SK-N-SH treated with all-trans-retinoic acid at 6 μM for 48 hours (cell line): ENCODE measurements around the gene SPATS2.
"Not testable (repeated sequence)": the region's sequence is repeated elsewhere in the genome, so short reads cannot be mapped to it uniquely, and the experiment has no call there.

ENCODE experiments used
- ATAC-seq: fragments of 200-7000 bp; cut with Tn5 transposase; 3 replicates; pipeline ENCODE4 v1.9.1; 2020; ENCODE audit warnings: mild to moderate bottlenecking, moderate library complexity
- ARNTL ChIP-seq: fragments of 450-650 bp; formaldehyde crosslinking; IDR thresholded peaks from 2 replicates; pipeline ENCODE4 v1.5.0; 2020; ENCODE audit warnings: low read depth, mild to moderate bottlenecking, moderate library complexity, borderline replicate concordance
- CSDC2 ChIP-seq: fragments of 250-450 bp; sonication (Bioruptor Pico); IDR thresholded peaks from 2 replicates; pipeline ENCODE4 v1.5.0; 2020; ENCODE audit warnings: mild to moderate bottlenecking, moderate library complexity
- ESRRG ChIP-seq: fragments of 250-450 bp; sonication (Bioruptor Pico); IDR thresholded peaks from 2 replicates; pipeline ENCODE4 v1.6.1; 2021; ENCODE audit warnings: mild to moderate bottlenecking
- GLIS3 ChIP-seq: fragments of 250-450 bp; sonication (Bioruptor Pico); IDR thresholded peaks from 2 replicates; pipeline ENCODE4 v1.5.0; 2020; ENCODE audit warnings: mild to moderate bottlenecking, moderate library complexity
- ISL1 ChIP-seq: fragments of 250-450 bp; sonication (Bioruptor Pico); IDR thresholded peaks from 2 replicates; pipeline ENCODE4 v2.1.2; 2022; ENCODE audit warnings: mild to moderate bottlenecking, moderate library complexity
- OSR1 ChIP-seq: fragments of 250-450 bp; sonication (Bioruptor Pico); IDR thresholded peaks from 2 replicates; pipeline ENCODE4 v1.8.0; 2022; ENCODE audit warnings: moderate library complexity, mild to moderate bottlenecking, inconsistent platforms
- POU6F1 ChIP-seq: fragments of 250-450 bp; sonication (Bioruptor Pico); IDR thresholded peaks from 2 replicates; pipeline ENCODE4 v1.8.0; 2021; ENCODE audit warnings: low read depth, mild to moderate bottlenecking, moderate library complexity, borderline replicate concordance
- PPARA ChIP-seq: fragments of 250-450 bp; sonication (Bioruptor Pico); IDR thresholded peaks from 2 replicates; pipeline ENCODE4 v1.5.0; 2020; ENCODE audit warnings: mild to moderate bottlenecking, borderline replicate concordance
- RARB ChIP-seq: fragments of 250-450 bp; sonication (Bioruptor Pico); IDR thresholded peaks from 2 replicates; pipeline ENCODE4 v1.8.0; 2021; ENCODE audit warnings: mild to moderate bottlenecking, moderate library complexity
- SNAI2 ChIP-seq: fragments of 250-450 bp; sonication (Bioruptor Pico); IDR thresholded peaks from 2 replicates; pipeline ENCODE4 v1.5.0; 2020; ENCODE audit warnings: mild to moderate bottlenecking, moderate library complexity
- TCF4 ChIP-seq: fragments of 250-450 bp; sonication (Bioruptor Pico); IDR thresholded peaks from 2 replicates; pipeline ENCODE4 v1.8.0; 2021; ENCODE audit warnings: mild to moderate bottlenecking, moderate library complexity, borderline replicate concordance
- TSHZ2 ChIP-seq: fragments of 250-450 bp; sonication (Bioruptor Pico); IDR thresholded peaks from 2 replicates; pipeline ENCODE4 v1.5.0; 2020; ENCODE audit warnings: mild to moderate bottlenecking, moderate library complexity
- ZC3H10 ChIP-seq: fragments of 250-450 bp; sonication (Bioruptor Pico); IDR thresholded peaks from 2 replicates; pipeline ENCODE4 v1.5.1; 2021; ENCODE audit warnings: mild to moderate bottlenecking, moderate library complexity
- ZFP3 ChIP-seq: fragments of 250-450 bp; sonication (Bioruptor Pico); IDR thresholded peaks from 2 replicates; pipeline ENCODE4 v1.5.0; 2020; ENCODE audit warnings: mild to moderate bottlenecking, moderate library complexity
- ZFP30 ChIP-seq: fragments of 450-650 bp; formaldehyde crosslinking; IDR thresholded peaks from 2 replicates; pipeline ENCODE4 v1.5.0; 2022; ENCODE audit warnings: mild to moderate bottlenecking, moderate library complexity
- ZNF565 ChIP-seq: fragments of 450-650 bp; formaldehyde crosslinking; conservative IDR thresholded peaks from 2 replicates; pipeline ENCODE4 v1.5.0; 2020; ENCODE audit warnings: low read depth, mild to moderate bottlenecking, moderate library complexity
- ZNF70 ChIP-seq: fragments of 450-650 bp; formaldehyde crosslinking; IDR thresholded peaks from 2 replicates; pipeline ENCODE4 v1.5.0; 2020; ENCODE audit warnings: mild to moderate bottlenecking, moderate library complexity
- TF ChIP-seq, protein P1 (sequence below): fragments of 250-450 bp; sonication (Bioruptor Pico); IDR thresholded peaks from 2 replicates; pipeline ENCODE4 v1.8.0; 2020; ENCODE audit warnings: mild to moderate bottlenecking, moderate library complexity, borderline replicate concordance
- TF ChIP-seq, protein P2 (sequence below): fragments of 250-450 bp; sonication (Bioruptor Pico); IDR thresholded peaks from 2 replicates; pipeline ENCODE4 v1.5.1; 2020; ENCODE audit warnings: low read depth, mild to moderate bottlenecking, moderate library complexity
- TF ChIP-seq, protein P3 (sequence below): fragments of 250-450 bp; sonication (Bioruptor Pico); IDR thresholded peaks from 2 replicates; pipeline ENCODE4 v1.5.1; 2021; ENCODE audit warnings: mild to moderate bottlenecking, moderate library complexity

Gene SPATS2

DNA sequence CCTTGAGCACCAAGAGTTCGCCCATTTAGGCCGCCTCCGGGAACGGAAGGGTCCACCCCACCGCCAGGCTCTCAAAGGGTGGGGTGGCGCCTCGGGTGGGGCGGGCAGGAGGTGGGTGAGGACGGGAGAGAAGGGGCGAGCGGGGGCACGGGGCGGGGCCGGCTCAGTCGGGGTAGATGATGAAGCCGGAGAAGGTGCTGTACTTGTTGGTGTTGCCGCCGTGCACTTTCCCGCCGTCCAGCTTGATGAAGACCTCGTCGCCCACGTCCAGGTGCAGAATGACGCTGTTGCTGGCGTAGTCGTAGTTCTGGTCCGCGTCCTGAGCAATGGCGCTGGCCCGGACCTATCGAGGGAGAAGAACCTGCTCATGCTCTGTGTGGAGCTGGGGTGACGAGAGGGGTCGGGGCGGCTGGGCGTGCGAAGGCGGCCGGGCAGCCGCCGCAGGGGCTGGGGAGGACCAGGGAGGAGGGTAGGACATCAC, 34.3 kb upstream of the SPATS2 start:
- no peak for TF ChIP-seq POU6F1 (CRISPR knock-in tag)
- TF ChIP-seq ZNF70 (CRISPR knock-in tag), result no peak
- no peak for TF ChIP-seq ZFP3
- no peak for TF ChIP-seq ZC3H10 (CRISPR knock-in tag)
- no peak for TF ChIP-seq OSR1 (CRISPR knock-in tag)
- no peak for TF ChIP-seq TSHZ2 (CRISPR knock-in tag)
- TF ChIP-seq RARB (CRISPR knock-in tag), result no peak
- no peak for TF ChIP-seq SNAI2 (CRISPR knock-in tag)
- TF ChIP-seq, protein P1, sequence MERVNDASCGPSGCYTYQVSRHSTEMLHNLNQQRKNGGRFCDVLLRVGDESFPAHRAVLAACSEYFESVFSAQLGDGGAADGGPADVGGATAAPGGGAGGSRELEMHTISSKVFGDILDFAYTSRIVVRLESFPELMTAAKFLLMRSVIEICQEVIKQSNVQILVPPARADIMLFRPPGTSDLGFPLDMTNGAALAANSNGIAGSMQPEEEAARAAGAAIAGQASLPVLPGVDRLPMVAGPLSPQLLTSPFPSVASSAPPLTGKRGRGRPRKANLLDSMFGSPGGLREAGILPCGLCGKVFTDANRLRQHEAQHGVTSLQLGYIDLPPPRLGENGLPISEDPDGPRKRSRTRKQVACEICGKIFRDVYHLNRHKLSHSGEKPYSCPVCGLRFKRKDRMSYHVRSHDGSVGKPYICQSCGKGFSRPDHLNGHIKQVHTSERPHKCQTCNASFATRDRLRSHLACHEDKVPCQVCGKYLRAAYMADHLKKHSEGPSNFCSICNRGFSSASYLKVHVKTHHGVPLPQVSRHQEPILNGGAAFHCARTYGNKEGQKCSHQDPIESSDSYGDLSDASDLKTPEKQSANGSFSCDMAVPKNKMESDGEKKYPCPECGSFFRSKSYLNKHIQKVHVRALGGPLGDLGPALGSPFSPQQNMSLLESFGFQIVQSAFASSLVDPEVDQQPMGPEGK (CRISPR knock-in tag), result no peak
- no peak for TF ChIP-seq ARNTL (CRISPR knock-in tag)
- TF ChIP-seq ZFP30 (CRISPR knock-in tag), result no peak
- no peak for TF ChIP-seq PPARA
- TF ChIP-seq TCF4 (CRISPR knock-in tag), result no peak
- TF ChIP-seq ESRRG (CRISPR knock-in tag), result no peak
- TF ChIP-seq ZNF565, result no peak
- TF ChIP-seq CSDC2 (CRISPR knock-in tag), result no peak
- TF ChIP-seq, protein P2, sequence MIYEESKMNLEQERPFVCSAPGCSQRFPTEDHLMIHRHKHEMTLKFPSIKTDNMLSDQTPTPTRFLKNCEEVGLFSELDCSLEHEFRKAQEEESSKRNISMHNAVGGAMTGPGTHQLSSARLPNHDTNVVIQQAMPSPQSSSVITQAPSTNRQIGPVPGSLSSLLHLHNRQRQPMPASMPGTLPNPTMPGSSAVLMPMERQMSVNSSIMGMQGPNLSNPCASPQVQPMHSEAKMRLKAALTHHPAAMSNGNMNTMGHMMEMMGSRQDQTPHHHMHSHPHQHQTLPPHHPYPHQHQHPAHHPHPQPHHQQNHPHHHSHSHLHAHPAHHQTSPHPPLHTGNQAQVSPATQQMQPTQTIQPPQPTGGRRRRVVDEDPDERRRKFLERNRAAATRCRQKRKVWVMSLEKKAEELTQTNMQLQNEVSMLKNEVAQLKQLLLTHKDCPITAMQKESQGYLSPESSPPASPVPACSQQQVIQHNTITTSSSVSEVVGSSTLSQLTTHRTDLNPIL, result no peak
- no peak for TF ChIP-seq ISL1 (CRISPR knock-in tag)
- TF ChIP-seq, all 23 proteins: peak for 0
- no peak for ATAC-seq

DNA sequence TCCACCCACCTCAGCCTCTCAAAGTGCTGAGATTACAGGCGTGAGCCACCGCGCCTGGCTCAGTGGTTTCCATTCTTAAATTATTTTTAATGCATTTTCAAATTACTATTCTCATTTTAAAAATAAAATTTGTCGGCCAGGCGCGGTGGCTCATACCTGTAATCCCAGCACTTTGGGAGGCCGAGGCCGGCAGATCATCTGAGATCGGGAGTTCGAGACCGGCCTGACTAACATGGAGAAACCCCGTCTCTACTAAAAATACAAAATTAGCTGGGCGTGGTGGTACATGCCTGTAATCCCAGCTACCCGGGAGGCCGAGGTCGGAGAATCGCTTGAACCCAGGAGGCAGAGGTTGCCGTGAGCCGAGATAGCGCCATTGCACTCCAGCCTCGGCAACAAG, 33.5 kb upstream of the SPATS2 start:
- not testable (repeated sequence) for ATAC-seq

DNA sequence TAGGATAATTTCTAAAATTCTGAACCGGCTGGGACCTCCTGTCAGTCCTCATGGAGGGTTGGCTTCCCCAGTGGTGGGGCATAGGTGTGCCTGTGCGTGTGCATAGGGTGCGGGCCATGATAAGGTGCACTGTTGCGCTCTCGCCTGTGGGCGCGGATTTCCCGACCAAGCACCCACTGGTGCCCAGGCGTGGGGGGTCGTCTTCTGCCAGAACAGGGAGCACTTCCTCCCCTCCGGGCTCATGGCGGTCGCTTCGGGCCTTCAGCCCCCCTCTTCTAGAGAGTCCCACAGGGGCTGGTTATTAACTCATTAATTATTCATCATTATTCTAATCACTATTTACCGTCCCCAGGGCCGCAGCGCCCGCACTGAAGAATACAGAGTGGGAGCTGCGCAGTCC, 33.0 kb upstream of the SPATS2 start:
- no peak for ATAC-seq
- TF ChIP-seq, protein P3, sequence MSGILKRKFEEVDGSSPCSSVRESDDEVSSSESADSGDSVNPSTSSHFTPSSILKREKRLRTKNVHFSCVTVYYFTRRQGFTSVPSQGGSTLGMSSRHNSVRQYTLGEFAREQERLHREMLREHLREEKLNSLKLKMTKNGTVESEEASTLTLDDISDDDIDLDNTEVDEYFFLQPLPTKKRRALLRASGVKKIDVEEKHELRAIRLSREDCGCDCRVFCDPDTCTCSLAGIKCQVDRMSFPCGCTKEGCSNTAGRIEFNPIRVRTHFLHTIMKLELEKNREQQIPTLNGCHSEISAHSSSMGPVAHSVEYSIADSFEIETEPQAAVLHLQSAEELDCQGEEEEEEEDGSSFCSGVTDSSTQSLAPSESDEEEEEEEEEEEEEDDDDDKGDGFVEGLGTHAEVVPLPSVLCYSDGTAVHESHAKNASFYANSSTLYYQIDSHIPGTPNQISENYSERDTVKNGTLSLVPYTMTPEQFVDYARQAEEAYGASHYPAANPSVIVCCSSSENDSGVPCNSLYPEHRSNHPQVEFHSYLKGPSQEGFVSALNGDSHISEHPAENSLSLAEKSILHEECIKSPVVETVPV, result no peak
- TF ChIP-seq POU6F1 (CRISPR knock-in tag) (no peak), SNAI2 (CRISPR knock-in tag) (no peak), ZFP3 (no peak), ZFP30 (CRISPR knock-in tag) (no peak), ZNF565 (no peak), ESRRG (CRISPR knock-in tag) (no peak), CSDC2 (CRISPR knock-in tag) (no peak), OSR1 (CRISPR knock-in tag) (no peak), GLIS3 (no peak), TCF4 (CRISPR knock-in tag) (no peak), RARB (CRISPR knock-in tag) (no peak)
- TF ChIP-seq, protein P1 (CRISPR knock-in tag), result no peak
- TF ChIP-seq, protein P2, result no peak
